ENCODE measurements around the gene CORO2B.
"Not testable (repeated sequence)": the region's sequence is repeated elsewhere in the genome, so short reads cannot be mapped to it uniquely, and the experiment has no call there.

Gene CORO2B

GRCh38 chr15:68592054-68592453, 13.3 kb downstream of the CORO2B start:
- DNase-seq (ENCODE audit: low spot score), result no peak

- DNase-seq (ENCODE audit: low spot score), result no peak
Measured at GRCh38 chr15:68592544-68592943, 13.8 kb downstream of the CORO2B start.

- no peak for DNase-seq (ENCODE audit: low spot score)
Measured at GRCh38 chr15:68593341-68593740, 14.5 kb downstream of the CORO2B start.

- no peak for DNase-seq (ENCODE audit: low spot score)
Measured at GRCh38 chr15:68593828-68594532, 15.2 kb downstream of the CORO2B start.

- no peak for DNase-seq (ENCODE audit: low spot score)
Measured at GRCh38 chr15:68594533-68595259, 15.9 kb downstream of the CORO2B start.

GRCh38 chr15:68595260-68595564, 16.4 kb downstream of the CORO2B start:
- no peak for DNase-seq (ENCODE audit: low spot score)

- DNase-seq (ENCODE audit: low spot score), result no peak
Measured at GRCh38 chr15:68595761-68596160, 17.0 kb downstream of the CORO2B start.

GRCh38 chr15:68596691-68597090, 17.9 kb downstream of the CORO2B start:
- no peak for DNase-seq (ENCODE audit: low spot score)

GRCh38 chr15:68597581-68597980, 18.8 kb downstream of the CORO2B start:
- DNase-seq (ENCODE audit: low spot score), result no peak

- DNase-seq (ENCODE audit: low spot score), result no peak
Measured at GRCh38 chr15:68598171-68599152, 19.7 kb downstream of the CORO2B start.

- no peak for DNase-seq (ENCODE audit: low spot score)
Measured at GRCh38 chr15:68599153-68599545, 20.4 kb downstream of the CORO2B start.

- DNase-seq (ENCODE audit: low spot score), result no peak
Measured at GRCh38 chr15:68599560-68600071, 20.8 kb downstream of the CORO2B start.

- no peak for DNase-seq (ENCODE audit: low spot score)
Measured at GRCh38 chr15:68601206-68602197, 22.7 kb downstream of the CORO2B start.

- no peak for DNase-seq (ENCODE audit: low spot score)
Measured at GRCh38 chr15:68602459-68603215, 23.8 kb downstream of the CORO2B start.

- no peak for DNase-seq (ENCODE audit: low spot score)
Measured at GRCh38 chr15:68603216-68603595, 24.4 kb downstream of the CORO2B start.

- DNase-seq (ENCODE audit: low spot score), result no peak
Measured at GRCh38 chr15:68603951-68604350, 25.2 kb downstream of the CORO2B start.

GRCh38 chr15:68604840-68605478, 26.2 kb downstream of the CORO2B start:
- not testable (repeated sequence) for DNase-seq (ENCODE audit: low spot score)

GRCh38 chr15:68606375-68606774, 27.6 kb downstream of the CORO2B start:
- DNase-seq (ENCODE audit: low spot score), result no peak

- no peak for DNase-seq (ENCODE audit: low spot score)
Measured at GRCh38 chr15:68608206-68608843, 29.5 kb downstream of the CORO2B start.

Data from NAMALWA (cell line).